HepG2 (cell line): ENCODE data around the gene DLEC1. TPM values are rescaled to one million over a fixed set of nuclear protein-coding genes. Genes with fewer than 3 reads are reported as not detected.

Source experiments
- ARID4A ChIP-seq: sonication (generic); formaldehyde crosslinking; IDR thresholded peaks from 2 replicates; pipeline ENCODE4 v1.5.0; 2020; ENCODE audit warnings: mild to moderate bottlenecking, missing genetic modification reagents, borderline replicate concordance
- EHMT2 ChIP-seq: fragments of 200-600 bp; sonication (generic); IDR thresholded peaks from 2 replicates; pipeline ENCODE4 v1.7.0; 2017; ENCODE audit warnings: antibody characterized with exemption, low read depth, low read length, borderline replicate concordance
- ELF3 ChIP-seq: IDR thresholded peaks from 2 replicates; pipeline ENCODE4 v1.6.1; 2016; ENCODE audit warnings: missing genetic modification reagents, missing compliant biosample characterization
- FOXA3 ChIP-seq: IDR thresholded peaks from 2 replicates; pipeline ENCODE4 v1.6.1; 2016; ENCODE audit warnings: missing genetic modification reagents, missing compliant biosample characterization
- IRF9 ChIP-seq: sonication (generic); formaldehyde crosslinking; IDR thresholded peaks from 2 replicates; pipeline ENCODE4 v1.8.0; 2022; ENCODE audit warnings: missing genetic modification reagents, mild to moderate bottlenecking, borderline replicate concordance
- MATR3 ChIP-seq: sonication (generic); formaldehyde crosslinking; IDR thresholded peaks from 2 replicates; pipeline ENCODE4 v1.4.0; 2020; ENCODE audit warnings: missing genetic modification reagents
- NAIF1 ChIP-seq: sonication (generic); formaldehyde crosslinking; IDR thresholded peaks from 2 replicates; pipeline ENCODE4 v1.5.0; 2020; ENCODE audit warnings: mild to moderate bottlenecking, missing genetic modification reagents, borderline replicate concordance
- NFKBIZ ChIP-seq: IDR thresholded peaks from 2 replicates; pipeline ENCODE4 v1.6.1; 2018; ENCODE audit warnings: missing genetic modification reagents, missing compliant biosample characterization
- NFRKB ChIP-seq: fragments of 450-650 bp; IDR thresholded peaks from 2 replicates; pipeline ENCODE4 v1.6.1; 2017
- PITX1 ChIP-seq: sonication (generic); formaldehyde crosslinking; IDR thresholded peaks from 2 replicates; pipeline ENCODE4 v1.5.1; 2020; ENCODE audit warnings: mild to moderate bottlenecking, missing genetic modification reagents
- SMAD1 ChIP-seq: sonication (generic); formaldehyde crosslinking; IDR thresholded peaks from 2 replicates; pipeline ENCODE4 v1.4.0; 2020; ENCODE audit warnings: missing genetic modification reagents, low read depth, mild to moderate bottlenecking, borderline replicate concordance
- SNAPC2 ChIP-seq: sonication (generic); formaldehyde crosslinking; IDR thresholded peaks from 2 replicates; pipeline ENCODE4 v1.8.1; 2022; ENCODE audit warnings: mild to moderate bottlenecking, missing genetic modification reagents
- SYNCRIP ChIP-seq: fragments of 200-400 bp; formaldehyde crosslinking; IDR thresholded peaks from 2 replicates; pipeline ENCODE4 v1.6.1; 2018; ENCODE audit warnings: mild to moderate bottlenecking, low read depth, low read length; ENCODE audit not compliant: insufficient read depth
- TEAD2 ChIP-seq: sonication (generic); formaldehyde crosslinking; IDR thresholded peaks from 2 replicates; pipeline ENCODE4 v1.9.0; 2021; ENCODE audit warnings: missing genetic modification reagents
- ZMYM2 ChIP-seq: sonication (generic); formaldehyde crosslinking; IDR thresholded peaks from 2 replicates; pipeline ENCODE4 v1.8.0; 2022; ENCODE audit warnings: mild to moderate bottlenecking, missing genetic modification reagents
- ZNF180 ChIP-seq: sonication (generic); formaldehyde crosslinking; IDR thresholded peaks from 2 replicates; pipeline ENCODE4 v1.4.0; 2020; ENCODE audit warnings: low read depth, missing genetic modification reagents, borderline replicate concordance
- ZNF232 ChIP-seq: sonication (generic); formaldehyde crosslinking; IDR thresholded peaks from 2 replicates; pipeline ENCODE4 v1.4.0; 2020; ENCODE audit warnings: missing genetic modification reagents, borderline replicate concordance
- ZNF468 ChIP-seq: sonication (generic); formaldehyde crosslinking; IDR thresholded peaks from 2 replicates; pipeline ENCODE4 v1.8.0; 2022; ENCODE audit warnings: mild to moderate bottlenecking, moderate library complexity, missing genetic modification reagents
- ZNF512 ChIP-seq: sonication (generic); formaldehyde crosslinking; IDR thresholded peaks from 2 replicates; pipeline ENCODE4 v1.4.0; 2020; ENCODE audit warnings: mild to moderate bottlenecking, missing genetic modification reagents
- ZNF558 ChIP-seq: sonication (generic); formaldehyde crosslinking; IDR thresholded peaks from 2 replicates; pipeline ENCODE4 v1.9.0; 2022; ENCODE audit warnings: mild to moderate bottlenecking, missing genetic modification reagents, borderline replicate concordance
- ZNF597 ChIP-seq: sonication (generic); formaldehyde crosslinking; IDR thresholded peaks from 2 replicates; pipeline ENCODE4 v1.5.0; 2020; ENCODE audit warnings: missing genetic modification reagents
- ZNF607 ChIP-seq: sonication (generic); formaldehyde crosslinking; IDR thresholded peaks from 2 replicates; pipeline ENCODE4 v1.5.1; 2020; ENCODE audit warnings: missing genetic modification reagents, mild to moderate bottlenecking, borderline replicate concordance
- ZNF652 ChIP-seq: IDR thresholded peaks from 2 replicates; pipeline ENCODE4 v1.6.1; 2016; ENCODE audit warnings: low read depth, borderline replicate concordance
- polyA plus RNA-seq, 8 experiments: library from polyadenylated mRNA; depleted of rRNA in 3 of 8; stranded (reverse) in 7 of 8; unstranded in 1 of 8; fragments of >200 nt; fragmentation: Illumina TruSeq in 4 of 8; extraction: Trizol in 4 of 8; gene quantifications; 2 replicates each; pipeline versions ENCODE4 v1.2.1 to v1.2.3, GENCODE V29; 2011 to 2016; ENCODE audit warnings: low read depth in 4 of 8, missing spikeins in 1 of 8, mixed read lengths in 1 of 8; ENCODE audit not compliant: insufficient read depth in 1 of 8
- total RNA-seq, 5 experiments: library from RNA; depleted of rRNA; stranded (reverse); fragments of >200 nt; fragmentation: Illumina TruSeq; extraction: Trizol; gene quantifications; 2 replicates each; pipeline ENCODE4 v1.2.3, GENCODE V29; 2016; ENCODE audit warnings: low read depth in 1 of 5

DLEC1 gene
- total and polyA plus RNA-seq, 2 of the 13 experiments (the other 11 are each of a cell fraction or from before 2014, with no cell fraction given): 0.09 TPM; not detected in 1

GRCh38 chr3:38117748-38118420, 78.9 kb downstream of the DLEC1 start (continued):
- TF ChIP-seq NFKBIZ (CRISPR knock-in tag) (no peak), PITX1 (CRISPR knock-in tag) (0 out of 2 replicates have a peak, but pooled peaks have one; percentile 17), MATR3 (CRISPR knock-in tag) (no peak), ZNF652 (peak; percentile 36; the same call in 1 of the 2 replicates), NAIF1 (CRISPR knock-in tag) (no peak), SYNCRIP (no peak), ELF3 (no peak; the same call in 1 of the 2 replicates), ZMYM2 (CRISPR knock-in tag) (no peak), IRF9 (CRISPR knock-in tag) (no peak), EHMT2 (no peak), ZNF558 (no peak), ZNF468 (CRISPR knock-in tag) (no peak), ZNF597 (no peak), TEAD2 (no peak), ZNF512 (CRISPR knock-in tag) (0 out of 2 replicates have a peak, but pooled peaks have one; percentile 79), ZNF607 (CRISPR knock-in tag) (no peak), ARID4A (CRISPR knock-in tag) (peak; percentile 46; the same call in 1 of the 2 replicates), ZNF232 (CRISPR knock-in tag) (peak; percentile 73; the same call in 1 of the 2 replicates), SMAD1 (CRISPR knock-in tag) (no peak), SNAPC2 (no peak), ZNF180 (no peak), FOXA3 (CRISPR knock-in tag) (no peak), NFRKB (no peak)
